ENCODE data around the gene NME3.

The NME3 gene

GRCh38 chr16:1771188-1771863, at the start of gene NME3:
Gene NME3 (minus strand): TSS chr16:1771543. CDS start chr16:1771534, 9 bp downstream.
- H3K4me3 ChIP-seq (ENCODE audit: low read length): peak within 1 kb of the TSS; percentile 67
- no peak for DNase-seq (ENCODE audit: low read depth)
- TF ChIP-seq CTCF (conservative IDR thresholded peaks at IDR 0.05; ENCODE audit: low read depth, low read length): no peak

- no peak for DNase-seq (ENCODE audit: low read depth)
- no peak for TF ChIP-seq CTCF (conservative IDR thresholded peaks at IDR 0.05; ENCODE audit: low read depth, low read length)
- H3K4me3 ChIP-seq (ENCODE audit: low read length): no peak overlapping the region
Measured at GRCh38 chr16:1820946-1821290, 49.6 kb upstream of the NME3 start.

GRCh38 chr16:1820096-1820945, 49.0 kb upstream of the NME3 start:
- DNase-seq (ENCODE audit: low read depth): no peak
- no peak for TF ChIP-seq CTCF (conservative IDR thresholded peaks at IDR 0.05; ENCODE audit: low read depth, low read length)
- H3K4me3 ChIP-seq (ENCODE audit: low read length): no peak overlapping the region

DNA sequence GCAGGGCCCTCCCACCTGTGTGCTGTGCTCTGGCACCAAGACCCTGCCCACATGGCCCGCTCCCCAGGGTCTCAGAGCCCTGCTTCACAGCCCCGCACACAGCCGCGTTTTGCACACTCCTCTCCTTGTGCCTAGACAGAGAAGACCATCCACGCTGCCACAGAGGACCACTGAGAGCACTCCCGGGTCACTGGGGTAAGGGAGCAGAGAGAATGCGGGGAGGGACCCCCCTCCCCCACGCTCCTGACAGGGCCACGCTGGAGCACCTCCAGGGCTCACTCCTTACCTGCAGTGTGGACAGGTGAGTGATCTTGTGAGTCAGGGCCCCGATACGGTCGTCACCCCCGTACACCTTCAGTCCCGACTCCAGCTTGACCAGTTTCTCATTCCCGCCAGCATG, 48.3 kb upstream of the NME3 start:
- DNase-seq (ENCODE audit: low read depth): no peak
- H3K4me3 ChIP-seq (ENCODE audit: low read length): no peak overlapping the region
- TF ChIP-seq CTCF (conservative IDR thresholded peaks at IDR 0.05; ENCODE audit: low read depth, low read length): no peak

- DNase-seq (ENCODE audit: low read depth): no peak
- TF ChIP-seq CTCF (conservative IDR thresholded peaks at IDR 0.05; ENCODE audit: low read depth, low read length): no peak
- H3K4me3 ChIP-seq (ENCODE audit: low read length): no peak overlapping the region
Measured at GRCh38 chr16:1818873-1819525, 47.7 kb upstream of the NME3 start.

GRCh38 chr16:1818204-1818872, 47.0 kb upstream of the NME3 start:
- no peak overlapping the region for H3K4me3 ChIP-seq (ENCODE audit: low read length)
- no peak for DNase-seq (ENCODE audit: low read depth)
- no peak for TF ChIP-seq CTCF (conservative IDR thresholded peaks at IDR 0.05; ENCODE audit: low read depth, low read length)

Data from retinal pigment epithelial cell (primary cell).